GM18873 (cell line): Measurements from ENCODE around the gene ZDHHC8.

Experiments used
- ATAC-seq: cut with Tn5 transposase; IDR thresholded peaks from one replicate; pipeline ENCODE4 v1.9.1; 2021; ENCODE audit warnings: mild to moderate bottlenecking, moderate library complexity, moderate number of reproducible peaks; ENCODE audit not compliant: unreplicated experiment, low FRiP score

ZDHHC8 gene

DNA sequence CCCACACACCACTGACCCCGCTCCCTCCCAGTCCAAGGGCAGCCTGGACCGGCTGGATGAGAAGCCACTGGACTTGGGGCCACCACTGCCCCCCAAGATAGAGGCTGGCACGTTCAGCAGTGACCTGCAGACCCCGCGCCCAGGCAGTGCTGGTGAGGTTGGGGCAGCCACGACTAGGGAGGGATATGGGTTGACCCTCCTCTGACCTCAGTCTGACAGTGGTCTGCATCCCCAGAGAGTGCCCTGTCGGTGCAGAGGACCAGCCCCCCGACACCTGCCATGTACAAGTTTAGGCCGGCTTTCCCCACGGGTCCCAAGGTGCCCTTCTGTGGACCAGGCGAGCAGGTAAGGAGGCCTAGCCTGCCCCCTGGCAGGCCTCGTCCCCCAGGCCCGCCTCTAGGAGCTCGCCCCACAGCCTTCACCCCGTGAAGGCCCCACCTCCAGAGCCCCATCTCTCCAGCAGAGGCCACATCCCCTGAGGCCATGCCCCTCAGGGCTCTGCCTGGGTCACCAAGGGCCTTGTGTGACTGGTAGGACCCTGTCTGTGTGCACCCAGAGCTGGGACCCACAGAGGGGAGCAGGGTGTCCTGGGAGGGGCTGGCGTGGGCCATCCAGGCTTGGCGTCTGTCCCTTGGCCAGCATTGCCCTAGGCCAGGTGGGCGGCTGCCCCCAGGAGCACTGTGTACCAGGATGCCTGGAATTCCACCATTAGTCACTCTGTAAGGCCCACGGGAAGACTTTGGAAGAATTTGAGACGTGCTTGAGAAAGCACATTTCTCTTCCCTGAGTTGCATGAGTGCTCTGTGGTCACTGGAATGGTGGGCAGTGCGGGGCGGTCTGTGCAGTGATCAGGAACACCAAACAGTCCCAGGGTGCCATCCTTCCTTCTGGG lies 9.8 kb downstream of the ZDHHC8 start:
- no peak for ATAC-seq

DNA sequence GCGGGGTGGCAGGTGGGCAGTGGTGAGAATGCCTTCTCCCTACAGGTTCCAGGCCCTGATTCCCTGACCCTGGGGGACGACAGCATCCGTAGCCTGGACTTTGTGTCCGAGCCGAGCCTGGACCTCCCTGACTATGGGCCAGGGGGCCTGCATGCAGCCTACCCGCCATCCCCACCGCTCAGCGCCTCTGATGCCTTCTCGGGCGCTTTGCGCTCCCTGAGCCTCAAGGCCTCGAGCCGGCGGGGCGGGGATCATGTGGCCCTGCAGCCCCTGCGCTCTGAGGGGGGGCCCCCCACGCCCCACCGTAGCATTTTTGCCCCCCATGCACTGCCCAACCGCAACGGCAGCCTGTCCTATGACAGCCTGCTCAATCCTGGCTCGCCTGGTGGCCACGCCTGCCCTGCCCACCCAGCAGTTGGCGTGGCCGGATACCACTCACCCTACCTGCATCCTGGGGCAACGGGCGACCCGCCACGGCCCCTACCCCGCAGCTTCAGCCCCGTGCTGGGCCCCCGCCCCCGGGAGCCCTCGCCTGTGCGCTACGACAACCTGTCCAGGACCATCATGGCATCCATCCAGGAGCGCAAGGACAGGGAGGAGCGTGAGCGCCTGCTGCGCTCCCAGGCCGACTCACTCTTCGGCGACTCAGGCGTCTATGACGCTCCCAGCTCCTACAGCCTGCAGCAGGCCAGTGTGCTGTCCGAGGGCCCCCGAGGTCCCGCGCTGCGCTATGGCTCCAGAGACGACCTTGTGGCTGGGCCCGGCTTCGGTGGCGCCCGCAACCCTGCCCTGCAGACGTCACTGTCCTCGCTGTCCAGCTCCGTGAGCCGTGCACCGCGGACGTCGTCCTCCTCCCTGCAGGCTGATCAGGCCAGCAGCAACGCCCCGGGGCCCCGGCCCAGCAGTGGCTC lies 11.4 kb downstream of the ZDHHC8 start:
- no peak for ATAC-seq

DNA sequence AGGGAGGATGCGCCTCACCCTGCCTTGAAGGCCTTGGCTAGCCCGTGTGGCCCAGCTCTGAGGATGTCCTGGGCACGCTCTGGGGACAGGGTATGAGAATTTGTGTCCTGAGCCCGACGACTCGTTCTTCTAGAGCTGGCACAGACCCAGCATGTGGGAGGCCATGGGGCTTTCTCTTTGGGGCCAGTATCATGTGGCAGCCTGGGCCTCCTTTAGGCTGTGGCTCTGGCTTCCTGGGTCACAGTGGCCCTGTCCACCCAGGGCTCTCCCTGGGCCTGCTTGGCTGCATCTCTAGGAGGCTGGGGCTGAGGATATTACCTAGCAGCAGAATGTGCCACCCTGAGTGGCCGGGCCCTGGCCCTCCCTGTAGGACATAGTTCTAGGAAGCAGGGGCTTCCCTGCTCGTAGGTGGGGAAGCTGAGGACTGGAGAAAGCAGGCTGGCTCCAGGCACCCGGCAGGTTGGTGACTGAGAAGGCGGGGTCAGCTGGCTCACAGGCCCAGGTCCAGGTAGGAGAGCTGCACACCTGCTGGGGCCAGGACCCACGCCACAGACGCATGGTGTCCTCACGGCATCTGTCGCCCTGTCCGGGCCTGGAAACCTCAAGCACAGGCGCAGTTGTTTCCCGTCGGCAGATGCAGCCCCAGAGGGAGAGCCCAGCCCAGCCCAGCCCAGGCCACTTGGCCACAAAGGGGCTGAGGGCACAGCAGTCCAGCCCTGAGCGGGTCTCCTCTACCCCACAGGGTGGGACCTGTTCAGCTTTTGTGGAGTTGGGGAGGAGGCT lies 12.5 kb downstream of the ZDHHC8 start:
- ATAC-seq = no peak

DNA sequence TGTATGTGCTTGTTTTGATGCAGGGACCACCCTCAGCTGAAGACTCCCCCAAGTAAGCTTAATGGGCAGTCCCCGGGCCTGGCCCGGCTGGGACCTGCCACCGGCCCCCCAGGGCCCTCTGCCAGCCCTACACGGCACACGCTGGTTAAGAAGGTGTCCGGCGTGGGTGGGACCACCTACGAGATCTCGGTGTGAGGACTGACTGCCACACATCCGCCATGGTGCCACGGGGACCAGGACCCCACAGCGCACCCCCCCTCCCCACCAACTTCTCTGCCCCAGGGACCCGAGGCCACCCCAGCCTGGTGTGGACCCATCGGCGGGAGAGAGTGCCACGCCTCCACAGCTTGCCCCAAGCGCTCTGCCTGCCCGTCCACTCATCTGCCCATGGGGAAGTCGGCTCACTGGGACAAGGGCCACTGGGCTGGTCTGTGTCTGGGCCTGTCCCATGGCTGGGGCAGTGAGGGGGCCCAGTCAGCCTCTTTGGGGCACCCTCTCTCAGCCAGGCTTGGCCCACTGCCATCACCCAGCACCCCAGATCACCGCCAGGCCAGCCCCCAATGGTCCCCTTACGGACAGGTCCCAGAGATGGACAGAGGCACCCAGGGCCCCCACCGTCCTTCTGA lies 13.7 kb downstream of the ZDHHC8 start:
- ATAC-seq = no peak

DNA sequence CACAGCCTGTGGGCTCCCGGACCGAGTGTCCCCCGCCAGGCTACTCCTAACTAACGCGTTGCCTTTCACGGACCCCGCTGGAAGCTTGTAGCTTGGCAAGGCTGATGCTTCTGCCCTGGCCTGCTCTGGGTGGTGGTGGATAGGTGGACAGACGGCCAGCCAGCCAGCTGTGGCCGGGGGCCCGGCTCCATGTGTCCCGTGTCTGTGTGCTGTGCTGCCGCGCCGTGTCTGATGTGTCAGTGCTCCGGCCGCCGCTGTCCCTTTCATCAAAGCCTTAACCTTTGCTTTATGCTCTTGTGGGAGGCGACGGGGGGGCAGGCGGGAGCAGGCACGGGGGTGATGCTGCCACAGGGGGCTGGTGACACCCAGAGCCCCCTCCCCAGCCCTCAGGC lies 14.2 kb downstream of the ZDHHC8 start:
- ATAC-seq = no peak

DNA sequence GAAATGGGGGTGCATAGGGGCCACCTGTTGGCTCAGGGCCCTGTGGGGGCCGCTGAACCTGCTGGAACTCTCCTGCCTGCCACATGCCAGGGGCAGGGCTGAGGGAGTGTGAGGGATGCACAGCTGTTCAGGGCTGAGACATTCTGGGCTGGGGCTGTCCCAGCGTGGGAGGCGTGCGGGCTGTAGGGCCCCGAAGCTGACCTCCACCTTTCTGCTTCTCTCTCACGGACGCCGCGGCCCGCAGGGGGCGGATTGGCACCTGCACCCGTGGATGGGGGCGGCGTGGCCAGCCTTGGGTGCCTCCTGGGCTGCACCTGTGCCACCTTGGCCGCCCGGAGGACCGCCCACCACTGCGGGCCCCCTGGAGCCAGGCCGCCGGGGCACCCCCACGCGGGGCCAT lies 15.2 kb downstream of the ZDHHC8 start:
- no peak for ATAC-seq

DNA sequence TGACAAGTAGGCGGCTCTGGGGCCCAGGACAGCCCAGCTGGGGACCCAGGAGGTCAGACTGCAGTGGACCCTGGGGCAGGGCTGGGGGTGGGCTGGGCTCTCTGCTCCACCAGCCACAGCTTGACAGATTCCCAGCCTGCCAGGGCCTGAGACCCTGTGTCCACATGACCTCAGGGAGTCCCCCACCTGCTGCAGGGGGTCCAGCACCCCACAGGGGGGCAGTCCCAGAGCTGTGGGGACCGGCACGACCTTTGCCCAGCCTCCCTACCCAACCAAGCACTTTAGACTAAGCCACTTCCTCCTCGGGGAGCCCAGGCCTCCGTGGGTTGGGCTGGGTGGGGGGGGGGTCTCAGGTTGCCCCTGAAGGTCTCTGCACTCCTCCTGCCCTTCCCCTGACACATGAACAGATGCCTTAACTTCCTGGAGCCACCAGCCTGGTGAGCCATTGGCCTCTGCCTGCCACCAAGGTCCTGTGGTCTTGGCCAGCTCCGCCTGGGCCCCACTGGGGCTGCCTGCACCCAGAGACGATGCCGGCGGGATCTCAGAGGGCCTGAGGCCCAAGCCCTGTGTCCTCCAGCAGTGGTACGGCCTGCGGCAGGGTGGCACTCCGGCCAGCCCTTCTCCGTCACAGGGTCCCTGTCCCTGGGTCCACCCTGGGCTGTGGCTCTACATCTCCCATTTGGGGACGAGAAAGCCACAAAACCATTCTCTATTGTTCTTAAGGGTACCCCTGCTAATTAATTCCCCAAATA lies 15.8 kb downstream of the ZDHHC8 start:
- ATAC-seq = no peak

DNA sequence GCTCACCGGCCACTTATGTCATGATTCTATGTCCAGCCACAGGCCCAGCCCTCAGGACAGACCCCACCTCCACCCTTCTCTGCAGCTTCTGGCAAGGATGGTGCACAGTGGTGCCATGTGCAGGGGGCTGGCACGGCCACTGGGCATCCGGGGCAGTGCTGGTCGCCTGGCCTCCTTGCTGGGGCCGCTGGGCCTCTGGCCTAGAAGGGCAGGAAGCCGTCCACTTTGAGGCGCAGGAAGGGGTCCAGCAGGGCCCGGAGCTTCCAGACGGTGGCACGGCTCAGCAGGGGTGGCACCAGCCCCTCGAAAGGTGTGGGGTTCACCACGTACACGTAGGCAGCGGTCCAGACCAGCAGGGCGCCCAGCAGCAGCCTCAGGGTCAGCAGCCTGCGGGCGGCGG lies 16.8 kb downstream of the ZDHHC8 start:
- no peak for ATAC-seq

DNA sequence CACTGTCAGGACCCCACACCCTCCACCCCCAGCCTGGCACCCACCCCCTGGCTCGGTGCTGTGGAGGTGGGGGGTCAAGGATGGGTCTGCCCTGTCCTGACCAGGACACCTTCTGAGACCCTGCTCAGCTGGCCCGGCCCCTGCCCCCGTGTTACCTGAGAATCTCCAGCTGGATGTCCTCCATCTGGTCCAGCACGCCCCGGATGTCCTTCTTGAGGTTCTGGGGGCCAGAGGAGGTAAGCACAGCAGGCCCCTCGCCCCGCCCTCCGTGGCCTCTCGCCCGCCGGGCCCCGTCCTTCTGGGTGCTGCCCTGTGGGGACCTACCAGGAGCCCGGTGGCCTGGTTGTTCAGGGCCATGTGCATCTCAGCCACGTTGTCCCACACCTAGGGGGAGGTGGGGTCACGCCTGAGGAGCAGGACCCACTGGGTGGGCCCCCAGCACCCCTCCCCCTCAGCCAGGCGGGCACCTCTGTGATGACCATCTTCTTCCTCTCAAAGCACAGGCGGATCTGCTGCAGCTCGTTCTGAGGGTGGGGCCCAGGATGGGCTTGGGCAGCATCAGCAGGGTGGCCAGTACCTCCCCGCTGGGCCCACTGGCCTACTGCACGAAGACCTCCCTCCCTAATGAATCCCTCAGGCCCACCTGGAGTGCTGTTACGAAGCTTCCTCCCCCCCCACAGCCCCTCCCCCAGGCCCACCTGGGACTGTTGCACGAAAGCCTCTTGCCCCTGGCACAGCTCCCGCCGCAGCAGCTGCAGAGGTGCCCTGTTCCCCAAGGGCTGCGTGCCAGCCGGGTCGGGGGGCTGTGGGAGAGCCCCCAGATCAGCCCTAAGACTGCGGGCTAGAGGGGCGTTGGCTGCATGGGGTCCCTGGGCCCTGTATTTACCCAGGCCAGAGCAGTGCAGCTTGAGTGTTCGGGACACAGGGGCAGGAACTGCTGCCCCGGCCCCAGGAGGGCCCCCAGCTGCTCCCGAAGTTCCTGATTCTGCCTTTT lies 17.9 kb downstream of the ZDHHC8 start:
- ATAC-seq = no peak

DNA sequence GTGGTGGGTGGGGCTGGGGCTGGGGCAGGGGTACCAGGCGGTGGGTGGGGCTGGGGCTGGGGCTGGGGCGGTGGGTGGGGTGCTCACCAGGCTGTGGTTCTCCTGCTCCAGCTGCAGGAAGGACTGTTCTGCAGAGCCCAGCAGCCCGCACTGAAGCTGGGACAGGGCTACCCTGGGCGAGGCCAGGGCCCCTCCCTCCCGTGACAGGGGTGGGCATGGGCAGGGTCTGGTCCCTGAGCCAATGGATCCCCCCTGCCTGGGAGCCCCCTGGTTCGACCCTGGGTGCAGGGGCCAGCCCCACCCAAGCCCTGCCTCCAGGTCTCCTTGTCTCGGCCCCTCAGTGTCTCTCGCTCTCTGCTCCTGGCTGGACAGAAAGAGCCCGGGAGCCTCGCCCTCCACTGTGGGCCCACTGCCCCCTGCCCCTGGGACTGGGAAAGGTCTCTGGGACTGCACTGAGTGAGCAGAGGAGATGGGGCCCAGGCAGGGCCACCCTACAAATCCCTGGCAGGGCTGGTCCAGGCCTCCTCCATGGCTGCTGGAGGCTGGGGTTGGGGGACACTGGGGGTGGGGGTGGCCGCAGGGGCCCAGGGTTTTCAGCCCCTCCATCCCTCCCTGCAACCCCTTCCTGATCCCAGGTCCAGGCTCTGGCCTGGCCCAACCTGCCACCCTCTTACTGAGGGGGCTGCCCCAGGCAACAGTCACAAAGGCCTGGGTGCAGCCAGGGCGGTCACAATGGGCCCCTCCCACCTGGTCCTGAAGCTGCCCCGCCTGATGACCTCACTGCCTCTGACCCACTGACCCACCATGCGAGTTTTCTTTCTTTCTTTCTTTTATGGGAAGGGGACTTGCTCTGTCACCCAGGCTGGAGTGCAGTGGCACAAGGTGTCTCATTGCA lies 19.0 kb downstream of the ZDHHC8 start, which contains the start of gene CCDC188:
CCDC188 (minus strand) TSS at position 675 of the 895 bp plus-strand sequence; CDS start at position 606, 69 bp downstream.
- no peak for ATAC-seq

DNA sequence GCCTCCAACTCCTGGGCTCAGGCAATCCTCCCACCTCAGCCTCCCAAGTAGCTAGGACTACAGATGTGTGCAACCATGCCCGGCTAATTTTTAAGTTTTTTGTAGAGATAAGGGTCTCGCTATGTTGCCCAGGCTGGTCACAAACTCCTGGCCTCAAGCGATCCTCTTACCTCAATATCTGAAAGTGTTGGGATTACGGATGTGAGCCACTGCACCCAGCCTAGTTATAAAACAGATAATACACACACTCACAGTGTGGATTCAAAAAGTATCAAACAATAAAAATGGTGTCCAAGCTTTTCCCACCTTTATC lies 19.6 kb downstream of the ZDHHC8 start:
- ATAC-seq = no peak

DNA sequence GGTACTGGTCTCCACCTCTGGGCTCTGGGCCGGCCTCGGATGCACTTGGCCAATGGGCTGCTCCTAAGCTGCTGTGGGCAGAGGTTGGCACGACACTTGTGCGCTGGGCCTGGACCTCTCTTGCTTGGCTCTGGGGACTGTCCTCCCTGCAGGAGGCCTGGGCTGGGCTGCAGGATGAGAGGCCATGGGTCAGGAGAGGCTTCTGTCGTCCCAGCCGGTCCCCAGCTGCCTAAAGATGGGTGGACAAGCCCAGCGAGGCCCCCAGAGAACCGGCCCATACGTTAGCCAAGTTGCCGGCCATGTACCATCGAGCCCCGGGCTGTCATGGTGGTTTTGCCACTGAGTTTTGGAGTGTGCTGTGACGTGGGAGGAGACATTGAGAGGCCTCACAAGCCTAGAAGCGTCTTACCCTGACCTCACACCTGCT lies 20.9 kb downstream of the ZDHHC8 start:
- no peak for ATAC-seq

DNA sequence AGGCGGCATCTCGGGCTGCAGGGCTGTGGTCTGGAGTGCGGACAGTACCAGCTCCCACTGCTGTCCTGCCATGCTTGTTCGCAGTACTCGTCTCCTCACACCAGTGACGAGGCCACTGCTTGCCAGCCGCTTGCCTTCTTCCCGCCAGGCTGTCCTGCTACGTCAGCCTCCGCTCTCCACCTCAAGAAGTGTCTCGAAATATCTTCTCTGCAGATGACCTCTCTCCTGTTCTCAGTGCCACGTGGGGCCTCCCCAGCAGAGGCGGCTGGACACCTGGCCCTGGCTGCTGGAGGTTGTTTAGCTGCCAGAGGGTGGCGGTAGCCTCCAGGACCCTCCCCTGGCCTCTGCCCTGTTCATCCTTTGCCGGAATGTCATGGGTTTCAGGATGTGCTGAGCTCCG lies 22.3 kb downstream of the ZDHHC8 start:
- ATAC-seq = no peak

DNA sequence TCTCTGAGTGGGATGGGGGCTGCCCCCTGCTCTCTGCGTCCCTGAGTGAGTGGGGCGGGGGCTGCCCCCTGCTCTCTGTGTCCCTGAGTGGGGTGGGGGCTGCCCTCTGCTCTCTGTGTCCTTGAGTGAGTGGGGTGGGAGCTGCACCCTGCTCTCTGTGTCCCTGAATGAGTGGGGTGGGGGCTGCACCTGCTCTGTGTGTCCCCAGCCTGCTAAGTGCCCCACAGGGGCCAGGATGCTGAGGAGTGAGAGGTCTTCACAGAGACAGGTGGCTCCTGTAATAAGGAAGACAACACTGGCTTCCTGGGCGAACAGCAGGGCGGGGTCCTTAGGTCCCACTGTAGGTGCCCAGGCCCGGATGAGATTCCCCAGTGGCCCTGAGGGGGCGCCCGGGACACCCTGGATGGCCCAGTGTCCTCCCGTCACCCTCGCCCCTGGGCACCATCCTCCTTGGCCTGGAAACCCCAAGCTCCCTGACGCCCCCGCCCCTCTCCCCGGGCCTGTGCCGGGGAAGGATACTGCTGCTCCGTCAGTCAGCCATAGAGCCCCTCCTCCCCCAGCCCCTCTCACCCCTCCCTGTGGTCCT lies 23.1 kb downstream of the ZDHHC8 start:
- ATAC-seq = no peak

DNA sequence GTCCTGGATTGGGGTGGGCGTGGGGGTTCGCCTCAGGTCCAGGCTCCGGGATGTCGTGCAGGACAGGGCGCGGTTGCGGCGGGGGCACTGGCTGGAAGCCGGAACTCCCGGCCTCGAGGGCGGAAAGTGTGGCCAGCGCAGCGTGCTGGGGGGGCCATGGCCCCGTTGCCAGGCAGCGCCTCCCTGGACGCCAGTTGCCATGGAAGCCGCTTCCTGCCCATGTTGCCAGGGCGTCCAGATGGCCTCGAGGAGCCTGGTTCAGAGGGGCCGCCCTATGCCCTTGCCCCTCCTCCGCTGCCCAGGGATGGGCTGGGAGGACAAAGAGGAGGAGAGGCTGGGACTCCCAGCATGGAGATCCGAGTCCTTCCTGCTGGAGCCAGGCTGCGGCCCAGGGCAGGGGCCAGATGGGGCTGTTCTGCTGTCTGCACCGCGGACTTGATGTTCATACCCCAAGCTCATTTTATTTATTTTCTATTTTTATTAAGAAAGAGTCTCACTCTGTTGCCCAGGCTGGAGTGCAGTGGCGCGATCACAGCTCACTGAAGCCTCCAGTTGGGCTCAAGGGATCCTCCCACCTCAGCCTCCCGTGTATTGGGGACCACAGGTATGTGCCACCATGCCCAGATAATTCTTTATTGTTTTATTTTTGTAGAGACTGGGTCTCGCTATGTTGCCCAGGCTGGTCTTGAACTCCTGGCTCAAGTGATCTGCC lies 23.9 kb downstream of the ZDHHC8 start:
- ATAC-seq = no peak

DNA sequence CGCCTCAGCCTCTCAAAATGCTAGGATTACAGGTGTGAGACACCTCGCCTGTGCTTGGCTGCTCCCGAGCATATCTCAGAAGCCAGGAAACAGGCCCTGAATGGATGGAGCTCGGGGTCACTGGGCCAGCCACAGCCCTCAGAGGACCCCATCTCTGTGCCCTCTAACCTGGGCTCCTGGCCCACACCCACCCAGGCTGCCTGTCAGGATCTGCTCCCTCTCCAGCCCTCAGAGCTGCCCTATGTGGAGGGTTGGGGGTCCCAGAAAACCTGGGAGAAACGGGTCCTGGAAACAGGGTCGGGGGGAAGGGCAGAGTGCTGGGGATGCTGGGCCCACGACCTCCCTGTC lies 24.4 kb downstream of the ZDHHC8 start:
- ATAC-seq = no peak
